GM21390 (cell line): ENCODE data around the gene APLF.
"Not testable (repeated sequence)": the region's sequence is repeated elsewhere in the genome, so short reads cannot be mapped to it uniquely, and the experiment has no call there.

Experiments
- ATAC-seq: cut with Tn5 transposase; IDR thresholded peaks from one replicate; pipeline ENCODE4 v1.9.1; 2021; ENCODE audit not compliant: unreplicated experiment

Gene APLF

DNA sequence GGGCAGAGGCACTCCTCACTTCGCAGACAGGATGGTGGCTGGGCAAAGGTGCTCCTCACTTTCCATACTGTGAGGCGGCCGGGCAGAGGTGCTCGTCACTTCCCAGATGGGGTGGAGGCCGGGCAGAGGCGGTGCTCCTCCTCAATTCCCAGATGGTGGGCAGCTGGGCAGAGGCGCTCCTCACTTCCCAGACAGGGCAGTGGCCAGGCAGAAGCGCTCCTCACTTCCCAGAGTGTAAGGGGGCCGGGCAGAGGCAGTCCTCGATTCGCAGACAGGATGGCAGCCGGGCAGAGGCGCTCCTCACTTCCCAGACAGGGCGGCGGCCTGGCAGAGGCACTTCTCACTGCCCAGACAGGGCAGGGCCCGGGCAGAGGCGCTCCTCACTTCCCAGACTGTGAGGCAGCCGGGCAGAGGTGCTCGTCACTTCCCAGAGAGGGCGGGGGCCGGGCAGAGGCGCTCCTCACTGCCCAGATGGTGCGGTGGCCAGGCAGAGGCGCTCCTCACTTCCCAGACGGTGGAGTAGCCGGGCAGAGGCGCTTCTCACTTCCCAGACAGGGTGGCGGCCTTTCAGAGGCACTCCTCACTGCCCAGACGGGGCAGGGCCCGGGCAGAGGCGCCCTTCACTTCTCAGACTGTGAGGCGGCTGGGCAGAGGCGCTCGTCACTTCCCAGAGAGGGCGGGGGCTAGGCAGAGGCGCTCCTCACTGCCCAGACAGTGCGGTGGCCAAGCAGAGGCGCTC lies 60.1 kb downstream of the APLF start:
- not testable (repeated sequence) for ATAC-seq

DNA sequence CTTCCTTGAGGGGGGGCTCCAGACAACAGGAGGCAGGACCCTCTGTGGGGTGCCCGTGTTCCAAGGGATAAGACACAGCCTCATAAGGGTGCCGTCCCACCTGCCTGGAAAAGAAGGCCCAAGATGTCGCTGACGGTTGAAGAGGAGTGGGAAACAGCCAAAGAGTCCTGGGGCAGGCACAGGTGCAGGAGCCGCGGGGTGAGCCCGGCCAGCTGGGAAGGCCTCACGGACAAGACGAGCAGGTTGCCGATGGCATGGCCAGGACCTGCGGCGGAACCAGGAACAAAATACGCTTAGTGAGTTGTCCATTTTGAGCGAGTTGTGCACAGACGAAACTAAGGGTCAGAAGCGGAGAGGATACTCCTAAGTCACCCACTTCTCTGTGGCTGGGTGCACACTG lies 61.8 kb downstream of the APLF start:
- ATAC-seq, result not testable (repeated sequence)

DNA sequence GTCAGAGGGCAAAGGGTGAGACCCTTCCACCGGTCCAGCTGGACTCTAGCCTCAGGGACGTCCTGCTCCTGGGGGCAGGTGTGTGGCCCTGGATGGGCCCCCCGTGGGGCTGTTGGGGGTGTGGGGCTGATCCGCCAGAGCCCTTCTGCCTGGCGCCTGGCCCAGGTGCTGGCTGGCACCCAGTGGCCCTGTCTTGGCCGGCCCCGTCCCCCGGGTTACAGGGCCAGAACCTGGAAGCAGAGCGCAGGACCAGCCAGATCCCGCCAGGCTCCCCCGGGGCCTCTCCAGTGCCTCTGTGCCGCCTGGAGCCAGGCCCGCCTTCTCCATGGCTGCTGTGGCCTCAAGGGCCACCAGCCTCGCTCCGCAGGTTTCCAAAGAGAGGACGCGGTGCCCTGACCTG lies 62.3 kb downstream of the APLF start:
- not testable (repeated sequence) for ATAC-seq

- ATAC-seq, result no peak
Measured at GRCh38 chr2:68536000-68536399, 68.6 kb downstream of the APLF start.

- ATAC-seq, result no peak
Measured at GRCh38 chr2:68537011-68537410, 69.6 kb downstream of the APLF start.

DNA sequence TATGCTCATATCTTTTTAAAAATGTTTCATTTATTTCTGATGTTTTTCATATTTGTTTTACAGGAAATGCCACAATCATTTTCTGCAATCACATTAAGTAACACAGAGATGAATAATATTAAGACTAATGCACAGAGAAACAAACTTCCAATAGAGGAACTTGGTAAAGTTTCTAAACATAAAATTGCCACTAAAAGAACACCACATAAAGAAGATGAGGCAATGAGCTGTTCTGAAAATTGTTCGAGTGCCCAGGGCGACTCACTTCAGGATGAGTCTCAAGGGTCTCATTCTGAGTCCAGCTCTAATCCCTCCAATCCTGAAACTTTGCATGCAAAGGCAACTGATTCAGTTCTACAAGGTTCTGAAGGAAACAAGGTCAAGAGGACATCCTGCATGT lies 70.4 kb downstream of the APLF start:
- ATAC-seq, result no peak

GRCh38 chr2:68544811-68545210 lies 77.4 kb downstream of the APLF start:
- ATAC-seq, result no peak

GRCh38 chr2:68548396-68548795 lies 81.0 kb downstream of the APLF start:
- no peak for ATAC-seq

GRCh38 chr2:68553098-68553497 lies 85.7 kb downstream of the APLF start:
- no peak for ATAC-seq

DNA sequence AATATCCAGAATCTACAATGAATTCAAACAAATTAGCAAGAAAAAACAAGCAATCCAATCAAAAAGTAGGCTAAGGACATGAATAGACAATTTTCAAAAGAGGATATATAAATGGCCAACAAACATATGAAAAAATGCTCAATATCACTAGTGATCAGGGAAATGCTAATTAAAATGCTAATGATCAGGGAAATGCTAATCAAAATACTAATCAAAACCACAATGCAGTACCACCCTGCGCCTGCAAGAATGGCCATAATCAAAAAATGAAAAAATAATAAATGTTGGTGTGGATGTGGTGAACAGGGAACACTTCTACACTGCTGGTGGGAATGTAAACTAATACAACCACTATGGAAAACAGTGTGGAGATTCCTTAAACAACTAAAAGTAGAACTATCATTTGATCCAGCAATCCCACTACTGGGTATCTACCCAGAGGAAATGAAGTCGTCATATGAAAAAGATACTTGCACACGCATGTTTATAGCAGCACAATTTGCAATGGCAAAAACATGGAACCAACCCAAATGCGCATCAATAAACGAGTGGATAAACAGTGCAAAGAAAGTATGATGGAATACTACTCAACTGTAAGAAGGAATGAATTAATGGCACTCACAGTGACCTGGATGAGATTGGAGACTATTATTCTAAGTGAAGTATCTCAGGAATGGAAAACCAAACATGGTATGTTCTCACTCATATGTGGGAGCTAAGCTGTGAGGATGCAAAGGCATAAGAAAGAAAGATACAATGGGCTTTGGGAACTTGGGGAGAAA lies 88.2 kb downstream of the APLF start:
- ATAC-seq, result not testable (repeated sequence)

DNA sequence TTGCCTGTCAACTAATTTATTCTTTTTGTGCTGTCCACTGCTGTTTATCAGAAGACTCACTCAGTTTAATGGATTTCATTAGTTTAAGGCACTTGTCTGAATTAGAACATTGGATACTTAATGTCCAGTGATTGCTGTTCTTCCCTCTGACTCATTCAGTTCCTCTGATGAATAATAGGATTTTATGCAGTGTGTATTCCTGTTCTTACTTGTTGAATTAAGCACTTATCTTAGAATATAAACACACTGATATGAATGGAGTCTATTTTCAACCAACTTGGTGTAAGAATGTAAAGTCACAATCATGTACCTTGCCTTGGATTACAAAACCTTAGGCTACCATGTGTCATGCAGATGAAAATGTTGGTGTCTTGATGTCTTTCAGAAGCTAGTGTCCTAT lies 89.0 kb downstream of the APLF start:
- no peak for ATAC-seq

DNA sequence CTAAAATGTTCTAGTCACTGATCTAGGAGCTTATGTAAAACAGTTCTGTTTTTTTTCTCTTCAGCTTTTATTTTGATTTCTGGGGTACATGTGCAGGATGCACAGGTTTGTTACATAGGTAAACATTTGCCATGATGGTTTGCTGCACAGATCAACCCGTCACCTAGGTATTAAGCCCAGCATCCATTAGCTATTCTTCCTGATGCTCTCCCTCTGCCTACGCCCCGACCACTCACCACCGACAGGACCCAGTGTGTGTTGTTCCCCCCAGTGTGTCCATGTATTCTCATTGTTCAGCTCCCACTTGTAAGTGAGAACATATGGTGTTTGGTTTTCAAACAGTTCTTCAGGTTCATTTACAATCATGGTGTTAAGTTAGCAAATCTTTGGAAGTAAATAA lies 91.2 kb downstream of the APLF start:
- no peak for ATAC-seq

GRCh38 chr2:68559692-68560091 lies 92.3 kb downstream of the APLF start:
- no peak for ATAC-seq

GRCh38 chr2:68560545-68560944 lies 93.2 kb downstream of the APLF start:
- ATAC-seq, result no peak

DNA sequence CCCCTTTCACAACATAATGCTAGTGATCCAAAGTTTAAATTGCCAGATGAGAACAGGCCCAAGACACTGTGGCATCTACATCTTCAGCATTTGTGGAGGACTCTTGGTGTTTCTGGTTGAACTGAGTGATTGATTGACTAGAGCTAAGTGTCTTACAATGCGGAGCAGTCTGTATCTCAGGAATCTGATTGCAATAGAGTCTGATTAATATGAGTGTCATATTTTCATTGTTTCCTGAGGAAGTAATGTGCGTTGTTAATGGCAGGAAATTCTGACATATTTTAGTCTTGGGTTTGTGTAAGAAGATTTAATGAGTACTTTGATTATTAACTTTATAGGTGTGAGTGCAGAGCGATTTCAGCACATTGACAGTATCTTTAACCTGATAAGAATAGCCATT lies 94.0 kb downstream of the APLF start:
- no peak for ATAC-seq

GRCh38 chr2:68562934-68563333 lies 95.5 kb downstream of the APLF start:
- no peak for ATAC-seq

GRCh38 chr2:68564426-68564825 lies 97.0 kb downstream of the APLF start:
- ATAC-seq, result no peak

- no peak for ATAC-seq
Measured at GRCh38 chr2:68565273-68565672, 97.9 kb downstream of the APLF start.

DNA sequence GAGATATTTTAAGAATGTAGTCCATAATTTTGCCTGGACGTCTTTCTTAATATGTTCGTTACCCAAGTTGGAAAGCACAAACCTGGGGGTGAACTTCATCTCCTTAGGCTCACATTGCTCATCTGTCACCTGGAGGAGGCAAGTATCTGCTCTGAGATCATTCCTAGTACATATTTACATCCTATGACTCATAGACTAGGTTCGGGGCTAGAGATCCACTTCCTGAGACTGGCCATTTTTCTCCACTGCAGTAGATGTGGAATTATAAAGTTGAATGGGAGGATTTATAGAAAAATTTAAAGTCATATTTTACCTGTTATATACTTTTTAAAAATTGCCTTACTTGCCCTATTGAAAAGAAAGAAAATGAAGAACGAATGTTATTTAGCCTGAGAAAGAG lies 98.5 kb downstream of the APLF start:
- ATAC-seq, result no peak

DNA sequence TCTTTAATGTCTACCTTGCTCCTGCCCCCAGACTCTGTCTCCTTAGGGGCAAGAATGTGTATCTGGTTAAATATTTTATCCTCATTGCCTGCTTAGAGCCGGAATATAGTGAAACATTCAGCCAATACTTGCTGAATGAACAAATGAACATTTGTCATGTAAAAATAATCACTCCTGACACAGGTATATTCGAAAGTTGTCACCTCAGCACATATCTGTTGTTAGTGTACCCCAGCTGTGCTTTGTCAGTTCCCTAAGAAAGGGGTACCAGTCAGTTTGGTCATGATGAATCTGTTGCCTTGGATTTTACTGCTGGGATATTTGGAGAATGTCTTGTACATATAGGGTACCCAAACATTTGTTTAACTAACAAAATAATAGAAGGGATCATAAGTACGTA lies 99.0 kb downstream of the APLF start:
- no peak for ATAC-seq

GRCh38 chr2:68568116-68568515 lies 100.7 kb downstream of the APLF start:
- ATAC-seq, result no peak

- ATAC-seq, result no peak
Measured at GRCh38 chr2:68569604-68570003, 102.2 kb downstream of the APLF start.
